ENCODE data around the gene CHD6.

Gene CHD6

DNA sequence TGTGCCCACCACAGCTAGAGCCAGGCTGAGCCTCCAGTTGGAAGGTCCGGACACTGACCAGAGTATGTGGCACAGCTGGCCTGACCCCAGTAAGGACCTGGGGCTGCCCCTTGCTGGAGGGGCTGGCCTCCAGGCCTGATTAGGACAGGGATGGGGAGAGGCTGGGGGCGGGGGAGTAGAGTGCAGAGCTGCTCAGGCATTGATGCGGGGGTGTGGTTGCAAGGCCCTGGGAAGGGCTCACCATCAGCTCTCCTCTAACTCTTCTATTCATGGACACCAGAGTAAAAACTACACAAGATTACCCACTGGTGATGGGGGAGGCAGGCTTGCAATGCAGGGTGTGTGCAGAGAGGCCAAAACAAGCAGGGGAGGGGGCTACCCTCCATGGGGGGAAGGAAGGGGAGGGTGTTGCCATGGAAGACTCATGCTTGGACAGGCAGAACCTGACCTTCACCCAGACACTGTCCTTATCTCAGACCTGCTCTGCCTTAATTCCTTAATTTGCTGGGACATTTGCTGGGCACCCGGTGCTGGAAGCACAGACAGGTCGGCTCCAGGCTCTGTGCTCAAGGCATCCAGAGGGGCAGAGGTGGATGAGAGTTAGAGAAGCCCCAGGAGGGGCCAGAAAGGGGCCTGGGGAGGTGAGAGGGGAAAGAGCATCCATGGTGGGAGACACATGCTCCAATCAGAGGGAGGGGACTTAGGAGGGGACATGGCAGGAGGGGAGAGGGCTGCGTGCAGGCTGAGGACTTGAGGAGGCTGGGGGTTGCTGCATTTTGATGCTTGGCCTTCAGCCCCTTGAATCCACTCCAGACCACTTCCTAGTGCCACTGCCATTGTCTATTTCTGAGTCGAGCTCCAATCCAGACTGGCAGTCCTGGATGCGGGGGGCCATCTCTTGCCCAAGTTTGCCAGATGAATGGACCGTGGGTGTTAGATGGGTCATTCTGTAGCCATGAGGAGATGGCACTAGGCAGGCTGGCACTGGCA lies 244.0 kb downstream of the CHD6 start:
- DNase-seq (ENCODE audit: low read depth in 1 of 2, low spot score in 1 of 2): no peak

- DNase-seq (ENCODE audit: low read depth in 1 of 2, low spot score in 1 of 2): no peak
These were observed 244.9 kb downstream of the CHD6 start for GRCh38 chr20:41373251-41373783.

DNA sequence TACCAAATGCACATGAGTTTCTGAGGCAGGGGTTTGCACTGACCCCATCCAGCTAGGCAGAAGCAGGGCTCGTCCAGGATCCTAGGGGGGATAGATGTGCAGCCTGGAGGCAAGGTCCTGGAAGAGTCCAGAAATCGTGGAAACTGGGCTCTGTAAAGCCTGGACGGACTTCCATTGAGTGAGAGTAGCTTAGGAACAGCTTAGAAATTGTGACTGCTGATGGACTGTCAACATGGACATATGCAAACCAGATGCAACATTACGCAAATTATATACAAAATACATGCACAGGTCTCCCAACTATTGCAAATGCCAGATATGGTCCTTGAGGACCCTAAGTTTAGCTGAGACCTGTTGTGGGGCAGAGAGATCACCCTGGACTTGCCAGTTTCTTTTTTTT lies 246.8 kb downstream of the CHD6 start:
- no peak for DNase-seq (ENCODE audit: low read depth in 1 of 2, low spot score in 1 of 2)

GRCh38 chr20:41370176-41370575 lies 248.0 kb downstream of the CHD6 start:
- no peak for DNase-seq (ENCODE audit: low read depth in 1 of 2, low spot score in 1 of 2)

DNA sequence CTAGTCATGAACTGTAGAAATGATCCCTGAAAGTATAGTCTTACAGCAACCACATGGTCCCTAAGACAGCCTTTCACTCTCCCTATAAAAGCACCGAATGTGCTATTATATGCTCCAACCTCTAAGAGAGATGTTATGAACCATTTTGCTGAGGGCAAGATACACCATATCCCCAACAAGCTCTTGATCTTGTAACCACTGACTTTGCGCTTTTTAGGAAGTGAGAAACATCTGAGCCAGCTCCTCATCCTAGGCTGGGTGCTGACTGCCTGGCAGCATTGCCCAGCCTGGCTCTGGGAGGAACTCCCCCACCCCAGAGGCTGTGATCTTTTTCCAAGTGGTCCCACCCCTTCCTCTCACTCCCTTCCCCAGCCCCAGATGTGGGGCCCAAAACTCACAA lies 248.5 kb downstream of the CHD6 start:
- DNase-seq (ENCODE audit: low read depth in 1 of 2, low spot score in 1 of 2): no peak

- DNase-seq (ENCODE audit: low read depth in 1 of 2, low spot score in 1 of 2): no peak
These were observed 250.2 kb downstream of the CHD6 start for GRCh38 chr20:41367956-41368355.

DNA sequence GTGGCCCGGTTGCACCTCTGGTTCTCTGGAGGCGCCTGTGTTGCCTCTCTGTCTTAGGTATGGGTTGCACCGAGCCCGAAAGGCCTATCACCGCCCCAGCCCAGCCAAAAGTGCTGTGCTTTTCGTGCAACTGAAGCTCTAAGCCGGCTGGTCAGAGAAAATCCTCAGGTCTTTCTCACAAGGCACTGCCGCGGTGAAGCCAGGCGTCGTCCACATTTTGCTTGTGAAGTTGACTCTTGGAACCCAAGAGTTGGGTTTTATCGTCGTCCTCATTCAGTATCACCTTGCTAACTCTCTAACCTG lies 250.8 kb downstream of the CHD6 start:
- no peak for DNase-seq (ENCODE audit: low read depth in 1 of 2, low spot score in 1 of 2)

GRCh38 chr20:41366546-41367392 lies 251.4 kb downstream of the CHD6 start, which contains the start of gene EMILIN3:
EMILIN3 (minus strand) TSS chr20:41366818; CDS start chr20:41366634, 184 bp downstream.
- no peak for DNase-seq (ENCODE audit: low read depth in 1 of 2, low spot score in 1 of 2)

DNA sequence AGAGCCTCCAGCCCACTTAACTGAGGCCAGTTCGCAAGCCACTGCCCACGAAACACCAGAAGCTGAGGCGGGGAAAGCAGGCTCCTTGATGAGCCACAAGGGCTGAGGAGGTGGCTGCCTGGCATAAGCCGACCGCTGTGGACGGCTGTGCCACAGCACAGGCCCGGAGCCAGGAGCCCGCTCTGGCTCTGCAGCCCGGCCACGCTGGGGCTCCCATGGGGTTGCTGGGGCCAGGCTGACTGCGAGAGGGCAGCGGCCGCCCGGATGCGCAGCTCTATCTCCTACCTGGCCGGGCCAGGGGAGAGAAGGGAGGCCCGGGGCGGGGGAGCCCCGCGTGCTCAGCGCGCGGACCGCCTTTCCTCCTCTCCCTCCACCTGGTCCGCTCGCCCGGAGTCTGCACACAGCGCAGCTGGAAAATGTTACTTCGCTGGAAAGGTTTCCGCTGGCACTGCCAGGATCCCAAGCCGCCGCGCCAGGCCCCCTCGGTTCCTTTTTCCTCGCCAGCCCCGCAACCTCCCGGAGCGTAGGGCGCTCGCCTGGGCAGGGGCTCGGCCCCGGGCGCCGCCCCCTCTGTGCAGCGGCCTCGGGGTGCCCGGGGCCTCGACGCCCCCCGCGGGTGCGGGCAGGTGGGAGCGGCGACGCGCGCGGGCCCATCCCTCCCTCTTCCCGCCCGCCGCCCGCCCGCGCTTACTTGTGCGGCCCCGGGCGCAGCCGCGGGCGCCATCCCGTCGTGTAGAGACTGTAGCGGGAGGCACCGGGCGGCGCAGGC lies 252.2 kb downstream of the CHD6 start:
- DNase-seq (ENCODE audit: low read depth in 1 of 2, low spot score in 1 of 2): no peak

DNA sequence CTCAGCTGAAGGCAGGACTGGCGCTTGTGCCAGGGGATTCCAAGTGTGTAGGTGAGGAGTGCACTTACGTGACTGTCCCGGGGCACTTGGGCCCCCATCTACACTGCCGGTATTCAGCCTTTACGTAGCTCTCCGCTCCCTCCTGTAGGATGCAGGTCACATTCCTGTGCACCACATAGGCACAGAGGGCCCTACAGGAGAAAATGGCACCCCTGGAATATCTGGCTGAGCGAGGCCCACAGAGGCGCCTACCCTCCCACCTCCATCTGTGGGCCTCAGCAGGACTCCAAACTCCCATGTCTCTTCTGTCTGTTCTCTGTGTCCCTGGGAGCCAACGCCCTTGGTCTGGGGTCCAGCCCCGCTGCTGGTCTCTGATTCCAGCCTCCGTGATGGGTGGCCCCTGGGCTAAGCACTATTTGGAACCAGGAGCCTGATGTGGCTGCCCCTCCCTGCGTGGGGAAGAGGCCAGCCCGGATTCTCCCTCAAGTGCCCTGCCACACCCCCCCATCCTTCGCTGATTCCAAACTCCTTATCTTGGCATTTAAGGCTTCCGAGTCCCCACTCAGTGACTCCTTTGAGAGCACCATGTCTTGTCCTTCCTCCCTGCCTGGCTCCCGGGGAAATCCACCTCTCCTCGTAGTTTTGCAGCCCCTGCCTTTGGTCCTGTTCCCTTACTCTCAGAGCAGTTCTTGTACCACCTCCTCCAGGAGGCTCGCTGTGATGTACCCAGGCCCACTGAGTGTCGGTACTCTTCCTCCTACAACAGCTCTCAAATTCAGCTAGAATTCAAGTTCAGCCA lies 253.0 kb downstream of the CHD6 start:
- DNase-seq (ENCODE audit: low read depth in 1 of 2, low spot score in 1 of 2): no peak

DNA sequence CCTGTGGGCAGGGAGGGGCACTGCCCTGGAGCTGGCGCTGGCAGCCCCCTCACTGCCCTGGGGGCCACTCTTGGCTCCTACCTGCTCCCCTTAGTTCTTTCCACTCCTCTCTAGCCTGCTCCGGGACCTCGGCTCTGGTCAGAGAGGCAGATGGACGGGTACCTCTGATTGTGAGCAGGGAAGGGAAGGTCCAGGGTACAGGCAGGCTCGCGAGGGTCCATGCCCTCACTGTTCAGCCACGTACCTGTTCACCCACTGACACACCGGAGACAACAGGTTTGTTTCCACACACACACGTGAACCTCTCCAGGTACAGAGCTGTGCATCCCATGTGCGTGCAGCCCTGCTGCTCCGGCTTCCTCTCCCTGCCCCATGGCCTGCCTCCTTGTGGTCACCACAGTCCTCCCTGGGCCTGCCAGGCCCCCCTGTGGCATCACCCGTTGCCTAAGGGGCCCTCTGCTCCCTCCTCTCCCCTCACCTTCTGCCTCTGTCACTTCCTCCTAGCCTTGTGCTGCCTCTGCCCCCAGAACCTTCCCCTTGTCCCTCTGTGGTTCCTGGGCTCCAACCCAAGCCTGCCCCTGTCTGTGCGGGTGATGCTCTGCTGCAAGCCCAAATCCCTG lies 253.8 kb downstream of the CHD6 start:
- no peak for DNase-seq (ENCODE audit: low read depth in 1 of 2, low spot score in 1 of 2)

GRCh38 chr20:41363601-41364000 lies 254.6 kb downstream of the CHD6 start:
- no peak for DNase-seq (ENCODE audit: low read depth in 1 of 2, low spot score in 1 of 2)

DNA sequence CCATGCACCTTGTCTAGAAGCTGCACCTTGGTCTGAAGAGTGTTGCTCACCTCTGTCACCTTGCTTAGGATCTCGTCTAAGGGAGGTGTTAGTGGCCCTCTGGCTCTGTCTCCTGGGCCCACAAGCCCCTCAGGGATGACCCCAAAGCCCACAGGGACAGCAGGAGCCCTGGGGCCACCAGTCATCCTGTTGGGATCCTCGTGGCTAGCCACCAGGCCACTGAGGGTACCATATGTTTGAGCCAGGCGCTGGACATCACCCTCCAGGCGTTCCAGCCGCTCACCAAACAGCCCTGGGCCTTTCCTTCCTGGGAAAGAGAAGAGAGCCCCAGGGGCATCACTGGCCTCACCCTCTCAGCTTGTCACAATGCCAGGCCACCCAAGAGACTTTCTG lies 255.4 kb downstream of the CHD6 start:
- no peak for DNase-seq (ENCODE audit: low read depth in 1 of 2, low spot score in 1 of 2)

DNA sequence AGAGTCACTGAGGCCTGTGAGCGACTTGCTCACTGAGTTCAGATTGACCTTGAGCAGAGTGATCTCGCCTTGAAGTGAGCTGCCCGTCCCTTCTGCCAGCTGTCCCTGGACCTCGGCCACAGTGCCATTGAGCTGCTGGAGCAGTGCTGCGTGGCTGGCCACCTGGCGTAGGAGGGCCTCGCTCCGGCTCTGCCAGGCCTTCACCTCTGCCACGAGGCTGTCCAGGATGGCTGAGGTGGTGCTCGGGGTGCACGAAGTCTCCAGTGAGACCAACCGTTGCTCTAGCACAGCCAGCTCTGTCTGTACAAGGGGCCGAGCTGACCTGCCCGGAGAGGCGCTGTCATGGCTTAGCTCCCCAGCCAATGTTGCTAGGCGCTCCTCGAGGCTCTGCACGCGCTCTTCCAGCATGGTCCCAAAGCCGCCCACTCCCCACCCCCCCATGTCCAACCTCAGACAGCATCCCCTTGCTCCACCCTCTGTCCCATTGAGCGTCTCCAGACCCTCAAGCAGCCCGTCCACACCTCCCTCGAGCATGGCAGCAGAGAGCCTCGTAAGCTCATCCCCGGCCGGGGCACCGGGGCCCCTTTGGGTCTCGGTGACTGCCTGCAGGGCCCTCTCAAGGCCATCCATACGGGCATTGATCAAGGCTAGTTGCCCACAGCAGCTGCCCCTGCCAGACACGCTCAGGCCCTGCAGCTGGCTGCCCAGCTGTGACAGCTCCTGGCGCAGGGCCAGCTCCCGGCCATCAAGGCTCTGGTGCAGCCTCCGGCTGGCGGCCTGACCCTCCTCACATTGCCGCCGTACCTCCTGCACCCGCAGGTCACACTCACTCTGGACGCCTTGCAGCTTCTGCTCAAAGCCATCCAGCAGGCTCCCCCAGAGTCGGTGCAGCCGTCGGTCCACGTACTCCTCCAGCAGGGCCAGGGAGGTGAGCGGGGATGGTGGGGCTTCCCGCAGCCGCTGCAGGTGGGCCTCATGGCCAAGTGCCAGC lies 256.1 kb downstream of the CHD6 start:
- no peak for DNase-seq (ENCODE audit: low read depth in 1 of 2, low spot score in 1 of 2)

DNA sequence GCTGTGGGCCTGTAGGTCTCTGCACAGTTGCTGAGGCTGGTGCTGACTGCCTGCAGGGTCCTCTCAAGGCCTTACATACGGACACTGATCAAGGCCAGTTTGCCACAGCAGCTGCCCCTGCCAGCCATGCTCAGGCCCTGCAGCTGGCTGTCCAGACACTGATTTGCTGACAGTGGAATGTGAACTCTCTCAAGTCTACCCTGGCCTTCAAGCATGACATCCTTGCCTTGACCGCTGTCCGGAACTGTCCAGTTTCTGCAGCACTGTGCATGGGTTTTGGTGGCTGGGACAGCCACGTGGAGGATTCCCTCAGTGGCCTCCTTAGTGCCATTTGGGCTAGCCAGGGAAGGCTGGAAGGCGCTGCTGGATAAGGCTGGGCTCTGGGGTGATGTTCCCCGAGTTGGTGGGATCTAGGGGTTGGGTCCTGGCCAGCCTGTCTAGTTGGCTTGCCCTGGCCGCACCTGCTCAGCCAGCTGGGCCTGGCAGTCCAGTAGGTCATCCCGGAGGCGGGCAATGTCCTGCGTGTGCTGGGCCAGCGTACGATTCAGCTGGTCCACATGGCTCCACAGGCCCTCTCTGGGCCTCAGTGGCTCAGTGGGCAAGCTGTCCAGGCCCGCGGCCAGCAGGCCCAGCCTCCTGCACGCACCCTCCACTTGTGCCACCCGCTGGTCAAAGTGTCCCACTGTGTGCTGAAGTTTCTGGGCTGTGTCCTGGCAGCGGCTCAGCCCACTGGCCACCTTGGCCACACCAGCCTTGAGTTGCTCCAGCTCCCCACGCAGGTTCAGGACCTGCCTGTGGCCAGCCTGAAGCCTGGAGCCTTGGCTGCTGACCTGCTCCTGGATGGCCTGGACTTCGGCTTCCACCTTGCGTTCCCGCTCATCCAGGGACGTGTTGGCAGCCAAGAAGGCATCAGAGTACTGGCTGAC lies 257.1 kb downstream of the CHD6 start:
- DNase-seq (ENCODE audit: low read depth in 1 of 2, low spot score in 1 of 2): no peak

DNA sequence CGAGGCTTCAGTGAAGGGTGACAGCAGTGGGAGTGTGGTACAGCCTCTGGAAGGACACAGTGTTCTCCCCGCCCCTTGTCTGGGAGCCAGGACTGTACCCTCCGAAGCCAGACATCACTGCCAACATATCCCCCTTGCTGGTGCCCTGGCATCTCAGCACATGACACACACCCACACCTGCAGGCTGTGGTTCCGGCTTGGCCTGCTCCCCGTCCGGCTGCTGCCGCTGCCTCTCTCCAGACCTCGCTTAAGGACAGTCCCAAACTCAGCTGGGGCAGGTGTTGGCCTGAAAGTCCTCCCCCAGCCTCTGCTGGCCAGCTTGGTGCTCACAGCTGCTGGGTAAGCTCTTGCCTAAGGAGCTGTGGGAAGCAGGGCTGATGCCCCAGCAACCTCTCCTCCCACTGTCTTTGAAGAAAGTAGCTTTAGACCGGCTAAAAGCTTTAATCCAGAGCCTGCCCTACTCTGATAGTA lies 258.6 kb downstream of the CHD6 start:
- DNase-seq (ENCODE audit: low read depth in 1 of 2, low spot score in 1 of 2): no peak

DNA sequence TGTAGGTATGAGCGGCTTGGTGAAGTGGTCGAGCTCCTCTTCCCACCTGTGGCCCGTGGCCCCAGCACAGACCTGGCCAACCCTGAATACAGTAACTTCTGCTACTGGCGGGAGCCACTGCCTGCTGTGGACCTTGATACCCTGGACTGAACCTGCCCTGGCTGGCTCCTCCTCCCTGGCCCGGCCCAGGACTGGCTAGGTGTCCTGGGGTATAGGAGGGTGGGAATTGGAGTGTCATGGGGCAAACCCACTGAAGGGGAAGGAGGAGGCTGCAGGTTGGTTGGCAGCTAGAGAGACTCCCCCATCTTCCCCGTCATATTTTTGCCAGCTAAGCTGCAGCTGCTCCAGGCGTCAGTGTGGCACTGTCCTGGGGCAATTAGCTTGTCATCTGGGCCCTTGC lies 259.5 kb downstream of the CHD6 start:
- DNase-seq (ENCODE audit: low read depth in 1 of 2, low spot score in 1 of 2): no peak

Data from activated T-helper 1 cell treated with anti-CD3 and anti-CD28 coated beads, Interleukin-2, amount 50 U/mL, for 16 hours (primary cell).